HG02970 (cell line): ENCODE data around the gene CRB2.
"Not testable (repeated sequence)": the region's sequence is repeated elsewhere in the genome, so short reads cannot be mapped to it uniquely, and the experiment has no call there.

Experiments used
- ATAC-seq: cut with Tn5 transposase; IDR thresholded peaks from one replicate; pipeline ENCODE4 v1.9.1; 2021; ENCODE audit warnings: mild to moderate bottlenecking, moderate library complexity, moderate number of reproducible peaks; ENCODE audit not compliant: unreplicated experiment, low FRiP score

Gene CRB2

DNA sequence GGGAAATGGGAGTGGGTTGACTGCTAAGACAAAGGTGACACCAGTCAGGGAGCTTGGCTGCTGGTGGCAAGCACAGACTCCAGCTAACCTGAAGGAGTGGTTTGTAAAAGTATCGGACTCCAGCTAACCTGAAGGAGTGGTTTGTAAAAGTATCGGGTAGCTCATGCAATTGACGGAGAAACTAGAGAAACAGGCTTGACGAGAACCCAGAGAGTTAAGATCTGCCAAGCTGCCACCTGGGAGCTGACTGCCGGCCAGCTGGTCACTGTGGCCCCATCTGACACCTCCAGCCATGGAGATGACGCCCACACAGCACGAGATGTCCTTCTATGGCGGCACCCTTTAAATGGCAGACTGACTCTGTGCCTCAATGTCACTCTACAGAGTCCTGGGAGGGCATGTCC lies 28.3 kb upstream of the CRB2 start:
- no peak for ATAC-seq

- ATAC-seq, result no peak
Observed at GRCh38 chr9:123329329-123329955, 26.6 kb upstream of the CRB2 start.

DNA sequence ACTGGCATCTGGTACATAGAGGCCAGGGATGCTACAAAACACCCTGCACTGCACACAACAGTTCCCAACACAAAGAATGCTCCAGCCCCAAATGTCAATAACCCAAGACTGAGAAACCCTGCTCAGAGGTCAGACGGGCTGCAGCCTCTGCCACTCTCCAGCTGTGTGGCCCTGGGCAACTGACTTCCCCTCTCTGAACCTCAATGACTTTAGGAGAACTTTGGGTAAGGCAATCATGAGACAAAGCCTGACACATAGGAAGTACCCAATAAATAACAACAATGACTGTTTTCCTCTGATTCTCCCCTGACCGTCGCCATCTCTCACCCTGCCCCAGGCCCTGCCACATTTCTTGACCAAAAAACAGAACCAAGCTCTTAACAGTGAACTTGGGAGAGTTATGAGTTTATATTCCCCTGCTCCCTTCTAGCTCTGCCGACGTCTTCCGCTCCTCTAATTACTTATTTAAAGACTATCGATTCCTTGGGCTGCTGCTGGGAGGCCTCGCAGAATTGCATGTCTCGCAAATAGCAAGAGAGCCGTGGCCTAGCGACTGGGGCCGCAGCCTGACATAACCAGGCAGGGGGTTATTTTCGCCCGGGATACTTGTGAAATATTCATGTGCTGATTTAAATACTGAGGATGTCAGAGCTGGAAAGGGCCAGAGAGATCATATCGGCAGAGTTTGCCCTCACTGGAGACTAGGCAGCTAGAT lies 24.5 kb upstream of the CRB2 start:
- ATAC-seq, result no peak

- not testable (repeated sequence) for ATAC-seq
Observed at GRCh38 chr9:123333058-123333669, 22.8 kb upstream of the CRB2 start.

- ATAC-seq, result no peak
Observed at GRCh38 chr9:123334639-123335038, 21.4 kb upstream of the CRB2 start.

GRCh38 chr9:123335193-123335985 lies 20.6 kb upstream of the CRB2 start:
- ATAC-seq, result no peak

DNA sequence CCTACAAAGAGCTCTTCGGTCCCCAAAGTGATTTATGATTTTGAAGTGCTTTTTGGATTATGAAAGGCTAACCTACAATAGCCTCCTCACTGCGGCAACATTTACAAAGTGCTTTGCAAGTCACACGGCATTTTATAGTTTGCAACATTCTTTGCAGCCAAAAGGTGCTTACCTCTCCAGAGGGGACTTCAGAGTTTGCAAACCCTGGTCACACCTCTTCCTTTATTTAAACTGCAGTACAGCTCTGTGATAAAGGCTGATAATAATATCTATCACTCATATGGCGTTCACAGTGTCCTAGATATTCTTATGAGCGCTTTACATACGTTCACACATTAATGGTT lies 20.0 kb upstream of the CRB2 start:
- no peak for ATAC-seq

DNA sequence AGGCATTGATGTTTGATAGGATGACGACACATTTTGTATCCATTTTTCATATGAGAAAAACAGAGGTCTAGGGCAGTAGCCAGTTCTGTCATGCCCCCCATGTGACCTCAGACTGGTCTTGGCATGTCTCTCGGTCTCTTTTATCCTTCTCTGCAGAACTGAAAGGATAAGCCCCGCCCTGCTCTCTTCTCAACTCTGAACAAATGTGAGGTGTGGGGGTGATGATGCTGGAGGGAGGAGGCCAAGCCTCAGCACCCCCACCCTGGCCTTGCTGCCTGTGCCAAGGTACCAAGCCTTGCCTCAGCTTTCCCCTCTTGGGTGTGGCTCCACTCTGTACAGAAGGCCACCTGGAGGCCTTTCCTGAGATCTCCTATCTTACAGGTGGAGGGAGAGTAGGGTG lies 19.5 kb upstream of the CRB2 start:
- ATAC-seq, result no peak

- ATAC-seq, result no peak
Observed at GRCh38 chr9:123336959-123337358, 19.0 kb upstream of the CRB2 start.

DNA sequence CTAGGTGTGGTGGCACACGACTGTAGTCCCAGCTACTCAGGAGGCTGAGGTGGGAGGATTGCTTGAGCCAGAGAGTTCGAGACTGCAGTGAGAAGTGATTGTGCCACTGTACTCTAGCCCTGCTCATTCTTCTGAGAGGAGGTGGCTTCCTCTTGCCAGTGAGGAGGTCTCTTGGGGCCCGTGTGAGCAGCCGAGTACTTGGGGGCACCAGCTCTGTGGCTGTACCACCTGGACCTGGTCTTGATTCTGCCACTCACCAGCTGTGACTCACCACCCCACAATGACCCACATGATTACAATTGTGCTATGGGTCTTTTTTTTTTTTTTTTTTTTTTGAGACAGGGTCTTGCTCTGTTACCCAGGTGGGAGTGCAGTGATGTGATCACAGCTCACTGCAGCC lies 18.0 kb upstream of the CRB2 start:
- ATAC-seq, result no peak

DNA sequence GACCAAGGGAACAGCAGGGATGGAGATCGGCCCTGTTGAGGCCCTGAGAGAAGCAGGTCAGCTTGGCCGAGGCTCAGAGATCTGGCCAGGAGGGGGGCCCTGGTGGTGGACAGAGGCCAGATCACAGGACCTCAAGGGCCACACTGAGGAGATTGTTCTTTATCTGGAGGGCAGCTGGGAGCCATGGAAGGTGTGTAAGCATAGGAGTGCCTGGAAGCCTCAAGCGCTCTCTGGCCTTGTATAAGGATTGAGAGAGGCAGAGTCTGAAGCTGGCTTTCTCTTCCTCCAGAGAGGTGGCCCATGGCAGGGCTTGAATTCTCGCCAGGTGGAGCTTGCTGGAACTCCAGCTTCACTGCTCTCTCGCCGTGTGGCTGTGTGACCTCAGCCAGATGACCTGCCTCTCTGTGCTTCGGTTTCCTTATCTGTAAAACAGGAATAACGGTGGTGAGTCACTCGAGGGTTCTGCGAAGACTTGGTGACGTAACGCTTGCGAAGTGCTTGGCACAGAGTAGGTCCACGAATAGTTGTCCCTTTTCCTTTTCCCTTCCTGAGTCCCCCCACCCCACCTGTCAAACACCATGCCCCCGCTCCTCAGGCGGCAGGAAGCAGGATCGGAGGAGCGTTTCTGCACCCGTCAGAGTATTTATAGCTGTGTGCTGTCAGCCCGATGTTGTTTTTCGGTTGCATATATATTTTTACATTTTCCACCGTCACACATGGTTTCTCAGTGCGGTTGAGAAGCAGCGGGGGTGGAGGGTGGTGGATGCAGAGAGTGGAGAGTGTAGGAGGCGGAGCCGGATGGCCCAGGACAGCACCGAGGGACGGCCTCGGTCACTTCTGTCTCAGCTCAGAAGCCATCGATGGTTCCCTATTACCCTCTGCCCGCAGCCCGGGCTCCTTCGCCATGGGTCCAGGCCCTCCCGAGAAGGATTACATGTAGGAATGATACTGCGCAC lies 17.0 kb upstream of the CRB2 start:
- ATAC-seq, result peak; percentile 78

DNA sequence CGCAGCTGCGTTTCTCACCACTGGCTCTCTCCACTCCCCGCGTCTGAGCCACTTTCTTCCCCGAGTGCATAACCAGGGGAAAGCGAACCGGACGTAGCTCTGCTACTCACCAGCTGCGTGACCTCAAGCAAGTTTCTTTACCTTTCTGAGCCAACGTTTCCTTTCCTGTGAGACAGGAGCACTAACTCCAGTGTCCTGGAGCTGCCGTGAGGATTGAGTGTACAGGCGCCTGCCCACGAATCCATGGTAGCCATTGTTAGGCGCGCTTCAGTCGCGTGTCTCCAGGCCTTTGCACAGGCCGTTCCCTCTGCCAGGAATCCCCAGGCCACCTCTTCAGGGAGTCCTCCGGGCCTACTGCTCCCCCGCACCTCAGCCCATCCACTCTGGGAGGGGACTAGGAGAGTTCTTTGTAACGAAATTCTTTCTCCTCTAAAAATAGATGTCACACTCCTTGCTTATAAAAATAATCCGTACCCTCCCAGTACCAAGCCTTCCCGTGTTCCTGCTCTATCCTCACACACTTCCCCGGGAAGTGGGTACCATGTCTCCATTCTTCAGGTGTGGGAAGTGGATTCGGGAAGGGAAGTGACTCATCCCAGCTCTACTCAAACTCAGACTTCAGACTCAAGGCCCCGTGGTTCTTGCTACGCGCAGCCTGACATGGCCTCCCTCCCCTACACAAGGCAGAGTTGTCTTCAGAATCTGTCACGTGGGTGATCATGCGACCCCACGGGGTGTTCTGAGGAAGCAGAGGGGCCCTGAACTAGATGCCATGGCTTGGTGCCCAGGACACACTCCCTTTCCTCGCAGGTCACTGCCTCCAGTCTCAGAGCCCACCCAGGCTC lies 16.1 kb upstream of the CRB2 start:
- peak; percentile 44 for ATAC-seq

- no peak for ATAC-seq
Observed at GRCh38 chr9:123341816-123342215, 14.2 kb upstream of the CRB2 start.

- no peak for ATAC-seq
Observed at GRCh38 chr9:123342247-123342646, 13.8 kb upstream of the CRB2 start.

DNA sequence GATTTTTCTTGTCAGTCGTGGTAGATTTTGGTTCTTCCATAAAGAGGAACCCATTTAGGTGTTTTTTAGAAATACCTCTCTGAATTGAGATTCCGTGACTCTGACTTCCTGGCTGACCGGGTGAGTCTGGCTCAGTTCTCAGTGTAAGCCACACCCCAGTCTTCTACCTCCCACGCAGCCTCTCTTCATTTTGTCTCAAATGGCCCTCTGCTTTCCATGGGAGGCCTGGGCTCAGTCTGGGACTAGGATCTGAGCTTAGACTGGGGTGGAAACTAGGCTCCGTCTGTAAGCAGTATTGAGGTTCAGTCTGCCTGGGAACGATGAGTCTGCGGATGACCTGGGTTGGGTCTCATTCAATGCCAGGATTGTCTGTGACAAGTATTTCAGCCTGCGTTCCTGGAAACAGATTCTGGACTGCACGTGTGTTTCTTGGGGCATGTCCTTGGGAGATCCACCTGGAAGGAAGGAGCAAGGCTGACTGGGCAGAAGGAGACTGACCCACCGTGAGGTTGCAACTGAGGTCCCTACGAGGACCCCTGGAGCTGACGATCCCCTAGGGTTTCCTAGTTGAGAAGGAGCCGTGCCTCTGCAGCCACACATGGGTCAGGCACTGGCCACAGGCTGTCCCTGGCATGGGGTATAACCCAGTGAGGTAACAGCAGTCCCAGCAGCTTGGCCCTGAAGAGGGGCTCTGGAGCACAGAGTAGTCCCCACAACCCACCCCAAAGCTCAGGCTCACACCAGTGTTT lies 12.4 kb upstream of the CRB2 start:
- no peak for ATAC-seq

DNA sequence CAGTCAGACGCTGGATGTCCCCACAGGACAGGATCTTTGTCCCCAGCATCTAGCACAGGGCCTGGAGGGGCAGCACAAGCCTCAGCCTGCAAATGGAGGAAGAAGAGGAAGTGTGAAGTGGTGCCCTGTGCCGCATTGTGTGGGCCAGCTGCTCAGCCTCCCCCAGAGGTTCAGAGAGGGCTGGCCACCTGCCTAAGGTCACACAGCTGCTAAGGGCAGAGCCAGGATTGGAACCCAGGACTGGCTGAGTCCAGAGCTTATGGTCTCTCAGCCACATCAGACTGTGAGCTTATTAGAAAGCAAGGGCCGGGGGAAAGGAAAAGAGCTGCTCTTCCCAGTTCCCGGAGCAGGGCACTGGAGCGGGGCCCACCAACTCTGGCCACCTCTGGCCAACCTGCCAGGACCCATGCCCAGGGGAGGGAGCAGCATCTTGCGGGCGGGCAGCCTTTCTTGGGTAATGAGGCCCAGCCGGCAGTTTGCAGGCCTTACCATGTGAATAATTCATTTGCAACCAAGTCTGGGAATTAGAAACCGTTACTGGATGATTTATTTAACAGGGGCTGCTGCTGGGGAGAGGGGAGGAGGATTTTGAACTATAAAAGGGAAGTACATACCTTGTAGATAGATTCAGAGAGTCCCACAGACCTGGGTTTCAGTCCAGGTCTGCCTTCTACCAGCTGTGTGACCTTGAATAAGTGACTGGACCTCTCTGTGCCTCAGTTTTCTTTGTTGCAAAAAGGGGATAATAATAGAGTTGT lies 11.6 kb upstream of the CRB2 start:
- ATAC-seq, result no peak

GRCh38 chr9:123345567-123345955 lies 10.4 kb upstream of the CRB2 start:
- ATAC-seq, result no peak

GRCh38 chr9:123346026-123346425 lies 10.0 kb upstream of the CRB2 start:
- ATAC-seq, result no peak
